ENCODE results near the gene SLC24A5.

Gene SLC24A5

GRCh38 chr15:48190932-48191573 lies 70.3 kb downstream of the SLC24A5 start:
- peak; percentile 82 for DNase-seq (ENCODE audit: low read depth, low spot score)

DNA sequence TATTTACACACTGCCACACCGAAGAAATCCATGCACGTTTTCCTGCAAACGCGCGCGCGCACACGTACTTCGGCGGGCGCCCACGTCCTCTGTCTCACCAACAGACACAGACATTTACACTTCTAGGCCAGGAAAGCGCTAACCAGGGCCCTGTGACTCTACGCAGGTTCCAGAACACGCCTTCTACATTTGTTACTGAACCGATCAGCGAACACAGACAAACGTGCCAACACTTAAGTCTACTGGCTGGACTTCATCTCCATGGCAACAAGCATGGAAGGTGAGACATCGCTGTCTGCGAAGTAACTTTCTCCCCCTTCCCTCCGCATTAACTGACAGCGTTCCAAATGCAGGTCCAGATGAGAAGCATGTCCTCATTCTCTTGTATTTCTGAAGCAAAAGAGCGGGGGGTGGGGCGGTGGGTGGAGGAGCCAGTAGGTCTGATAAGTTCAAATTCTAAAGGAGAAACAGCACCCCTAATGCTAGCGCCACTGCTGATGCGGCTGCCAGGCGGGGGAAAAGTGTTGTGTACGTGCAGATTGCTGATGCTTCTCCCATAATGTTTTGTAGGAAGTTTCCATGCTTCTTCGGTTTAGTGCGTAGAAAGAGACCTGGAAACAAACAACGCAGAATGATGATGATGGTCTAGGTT lies 70.9 kb downstream of the SLC24A5 start, which contains the start of gene CTXN2:
Gene CTXN2, plus strand, starts transcription at position 92 of the 652 bp plus-strand sequence. CDS start 9,636 bp downstream, outside the sequence.
- DNase-seq (ENCODE audit: low read depth, low spot score) = peak; percentile 24

All from ELF-1 (cell line).